ENCODE measurements around the gene OARD1. TPM values are rescaled to one million over a fixed set of nuclear protein-coding genes. Genes with fewer than 3 reads are reported as not detected.

The OARD1 gene
- total RNA-seq, 3 donors from 2014 or later = 23.0 to 37.4 (median 23.7) TPM

DNA sequence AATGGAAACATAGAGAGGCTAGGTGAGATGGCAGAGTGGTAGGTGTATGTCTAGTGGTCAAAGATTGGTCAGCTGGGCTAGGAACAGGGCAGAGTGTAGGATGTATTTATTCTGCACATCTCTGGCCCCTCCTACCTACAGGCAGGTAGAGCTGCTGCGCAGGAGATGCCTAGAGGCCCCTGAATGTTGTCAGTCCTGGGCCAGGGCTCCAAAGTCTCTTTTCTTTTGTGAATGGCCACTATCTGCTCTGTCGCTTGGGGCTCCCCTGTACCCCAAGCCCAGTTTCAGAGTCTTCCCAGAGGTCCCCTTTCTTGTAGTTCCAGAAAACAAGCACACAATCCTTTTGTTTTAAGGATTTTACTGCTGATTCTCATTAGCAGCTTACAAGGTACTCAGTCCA lies 24.9 kb downstream of the OARD1 start:
- no peaks in the 10 kb centered on the region for H3K9me3 ChIP-seq
- DNase-seq (no peak), ATAC-seq (no peak)
- H3K4me1 ChIP-seq (ENCODE audit: low read depth) = no peaks in the 10 kb centered on the region
- H3K36me3 ChIP-seq (ENCODE audit: low read depth) = no peaks in the 10 kb centered on the region
- intact Hi-C loops (cut with DNase I, micrococcal nuclease) = no loop called here
- TF ChIP-seq, protein P1, sequence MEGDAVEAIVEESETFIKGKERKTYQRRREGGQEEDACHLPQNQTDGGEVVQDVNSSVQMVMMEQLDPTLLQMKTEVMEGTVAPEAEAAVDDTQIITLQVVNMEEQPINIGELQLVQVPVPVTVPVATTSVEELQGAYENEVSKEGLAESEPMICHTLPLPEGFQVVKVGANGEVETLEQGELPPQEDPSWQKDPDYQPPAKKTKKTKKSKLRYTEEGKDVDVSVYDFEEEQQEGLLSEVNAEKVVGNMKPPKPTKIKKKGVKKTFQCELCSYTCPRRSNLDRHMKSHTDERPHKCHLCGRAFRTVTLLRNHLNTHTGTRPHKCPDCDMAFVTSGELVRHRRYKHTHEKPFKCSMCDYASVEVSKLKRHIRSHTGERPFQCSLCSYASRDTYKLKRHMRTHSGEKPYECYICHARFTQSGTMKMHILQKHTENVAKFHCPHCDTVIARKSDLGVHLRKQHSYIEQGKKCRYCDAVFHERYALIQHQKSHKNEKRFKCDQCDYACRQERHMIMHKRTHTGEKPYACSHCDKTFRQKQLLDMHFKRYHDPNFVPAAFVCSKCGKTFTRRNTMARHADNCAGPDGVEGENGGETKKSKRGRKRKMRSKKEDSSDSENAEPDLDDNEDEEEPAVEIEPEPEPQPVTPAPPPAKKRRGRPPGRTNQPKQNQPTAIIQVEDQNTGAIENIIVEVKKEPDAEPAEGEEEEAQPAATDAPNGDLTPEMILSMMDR (IDR thresholded peaks at IDR 0.05) = no peak
- no peak overlapping the region for H3K4me3 ChIP-seq

DNA sequence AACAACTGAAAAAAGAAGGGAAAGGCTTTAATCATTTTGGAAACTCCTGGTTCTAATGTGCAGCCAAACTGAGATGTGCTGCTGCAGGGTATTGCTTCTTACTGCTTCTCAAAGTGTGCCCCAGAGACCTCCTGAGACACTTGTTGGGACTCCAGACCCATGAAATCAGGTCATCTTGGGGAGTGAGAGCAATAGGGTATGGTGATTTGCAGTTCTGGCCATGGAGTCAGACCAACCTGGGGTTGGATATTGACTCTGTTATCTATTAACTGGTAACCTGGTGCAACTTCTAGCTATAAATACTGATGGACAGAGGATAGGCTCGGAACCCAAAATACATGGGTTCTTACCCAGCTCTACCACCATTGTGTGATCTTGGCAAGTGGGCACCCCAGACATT lies 26.1 kb downstream of the OARD1 start:
- intact Hi-C loops (cut with DNase I, micrococcal nuclease) = no loop called here
- ATAC-seq (no peak), DNase-seq (no peak)
- Histone ChIP-seq H3K9me3 (no peaks in the 10 kb centered on the region), H3K36me3 (ENCODE audit: low read depth) (no peaks in the 10 kb centered on the region), H3K4me3 (no peak overlapping the region), H3K4me1 (ENCODE audit: low read depth) (no peaks in the 10 kb centered on the region)
- TF ChIP-seq, protein P1 (IDR thresholded peaks at IDR 0.05) = no peak

DNA sequence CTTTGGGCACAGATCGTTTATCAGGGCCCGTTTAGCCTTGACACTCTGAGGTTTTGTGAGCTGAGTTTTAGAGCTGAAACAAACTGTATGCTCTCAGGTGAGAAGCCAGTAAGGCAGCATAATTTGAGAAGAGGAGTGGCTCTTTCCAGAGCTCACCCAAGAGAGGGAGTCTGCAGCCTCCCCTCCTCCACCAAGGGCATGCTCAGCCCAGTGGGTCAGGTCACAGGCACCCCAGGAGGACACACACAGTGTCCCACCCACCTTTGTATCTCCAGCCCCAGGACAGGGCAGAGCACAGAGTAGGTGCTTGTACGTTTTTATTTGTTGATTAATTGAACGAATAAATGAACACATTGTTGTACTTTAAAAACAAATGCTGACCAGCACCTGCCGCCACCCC lies 26.5 kb downstream of the OARD1 start:
- Histone ChIP-seq H3K36me3 (ENCODE audit: low read depth) (no peaks in the 10 kb centered on the region), H3K4me3 (no peak overlapping the region), H3K4me1 (ENCODE audit: low read depth) (no peaks in the 10 kb centered on the region), H3K9me3 (no peaks in the 10 kb centered on the region)
- TF ChIP-seq, protein P1 (IDR thresholded peaks at IDR 0.05) = no peak
- intact Hi-C loops (cut with DNase I, micrococcal nuclease) = no loop called here
- DNase-seq = no peak
- ATAC-seq = no peak

DNA sequence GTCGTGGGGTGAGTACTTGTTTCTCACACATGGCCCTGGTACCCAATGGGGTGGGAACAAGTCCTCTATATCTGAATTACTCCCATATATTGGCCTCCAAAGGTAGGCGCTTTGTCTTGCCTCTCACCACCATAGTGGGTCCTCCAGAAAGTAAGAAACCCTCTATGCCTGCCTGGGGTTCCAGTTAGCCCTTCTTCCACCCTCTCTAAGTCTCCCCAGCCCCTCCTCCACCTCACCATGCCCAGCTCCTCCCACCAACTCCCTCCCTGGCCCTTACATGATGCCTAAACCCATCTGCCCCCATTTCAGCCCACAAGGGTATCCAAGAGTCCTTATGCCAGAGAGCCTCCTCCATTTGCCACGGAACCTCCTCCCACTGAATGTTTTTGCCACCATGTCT lies 29.0 kb downstream of the OARD1 start:
- TF ChIP-seq, protein P1 (IDR thresholded peaks at IDR 0.05) = no peak
- ATAC-seq (no peak), DNase-seq (no peak)
- H3K9me3 ChIP-seq = no peaks in the 10 kb centered on the region
- H3K4me3 ChIP-seq = no peak overlapping the region
- H3K4me1 ChIP-seq (ENCODE audit: low read depth) = peaks cover 8% of the 10 kb centered on the region
- no peaks in the 10 kb centered on the region for H3K36me3 ChIP-seq (ENCODE audit: low read depth)
- intact Hi-C loops (cut with DNase I, micrococcal nuclease) = no loop called here

DNA sequence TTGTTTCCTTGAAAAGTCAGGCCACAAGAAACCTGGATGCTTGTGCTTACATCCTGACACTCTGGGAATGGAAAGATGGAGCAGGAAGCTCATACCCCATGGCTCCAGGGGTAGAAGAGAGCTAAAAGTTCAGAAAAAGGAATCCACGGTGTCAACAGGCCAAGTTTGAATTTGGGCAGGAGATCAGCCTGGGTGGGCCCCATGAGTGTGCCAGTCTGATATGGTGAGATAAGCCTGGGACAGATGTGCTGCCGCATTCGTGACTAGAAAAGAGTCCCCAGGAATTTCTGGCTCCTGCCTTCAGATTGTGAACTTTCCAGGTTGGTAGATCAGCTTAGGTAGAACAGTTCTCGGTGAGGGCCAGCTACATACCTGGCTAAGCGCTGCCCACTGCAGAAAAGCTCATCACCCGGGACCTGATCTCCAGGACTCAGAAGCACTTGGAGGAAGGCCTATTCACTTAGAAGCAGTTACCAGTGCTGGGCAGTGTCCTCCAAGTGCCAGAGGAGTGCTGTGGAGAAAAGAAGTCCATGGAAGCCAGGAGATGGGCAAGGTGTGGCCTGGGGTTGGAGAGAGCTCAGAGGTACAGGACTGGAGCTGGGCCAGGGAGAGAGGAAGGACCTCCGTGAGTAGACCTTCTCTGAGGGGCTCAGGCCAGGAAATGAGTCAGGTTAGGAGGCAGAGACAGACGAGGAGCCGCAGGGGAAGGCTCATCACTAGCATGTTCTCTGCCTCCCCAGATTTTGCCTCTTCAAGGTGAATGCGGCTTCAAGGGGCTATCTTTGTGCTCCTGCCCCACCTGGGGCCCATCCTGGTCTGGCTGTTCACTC lies 29.7 kb downstream of the OARD1 start, which contains the start of gene TSPO2:
TSS of gene TSPO2 (plus strand) at position 242 of the 830 bp plus-strand sequence. CDS start at position 761, 519 bp downstream.
- intact Hi-C loops (cut with DNase I, micrococcal nuclease) = no loop called here
- H3K36me3 ChIP-seq (ENCODE audit: low read depth) = no peaks in the 10 kb centered on the region
- ATAC-seq (no peak), DNase-seq (no peak)
- no peak within 1 kb of the TSS for H3K4me3 ChIP-seq
- H3K9me3 ChIP-seq = no peaks in the 10 kb centered on the region
- TF ChIP-seq, protein P1 (IDR thresholded peaks at IDR 0.05) = no peak
- peaks cover 8% of the 10 kb centered on the region for H3K4me1 ChIP-seq (ENCODE audit: low read depth)
